ENCODE results near the gene CNNM3.

DNA sequence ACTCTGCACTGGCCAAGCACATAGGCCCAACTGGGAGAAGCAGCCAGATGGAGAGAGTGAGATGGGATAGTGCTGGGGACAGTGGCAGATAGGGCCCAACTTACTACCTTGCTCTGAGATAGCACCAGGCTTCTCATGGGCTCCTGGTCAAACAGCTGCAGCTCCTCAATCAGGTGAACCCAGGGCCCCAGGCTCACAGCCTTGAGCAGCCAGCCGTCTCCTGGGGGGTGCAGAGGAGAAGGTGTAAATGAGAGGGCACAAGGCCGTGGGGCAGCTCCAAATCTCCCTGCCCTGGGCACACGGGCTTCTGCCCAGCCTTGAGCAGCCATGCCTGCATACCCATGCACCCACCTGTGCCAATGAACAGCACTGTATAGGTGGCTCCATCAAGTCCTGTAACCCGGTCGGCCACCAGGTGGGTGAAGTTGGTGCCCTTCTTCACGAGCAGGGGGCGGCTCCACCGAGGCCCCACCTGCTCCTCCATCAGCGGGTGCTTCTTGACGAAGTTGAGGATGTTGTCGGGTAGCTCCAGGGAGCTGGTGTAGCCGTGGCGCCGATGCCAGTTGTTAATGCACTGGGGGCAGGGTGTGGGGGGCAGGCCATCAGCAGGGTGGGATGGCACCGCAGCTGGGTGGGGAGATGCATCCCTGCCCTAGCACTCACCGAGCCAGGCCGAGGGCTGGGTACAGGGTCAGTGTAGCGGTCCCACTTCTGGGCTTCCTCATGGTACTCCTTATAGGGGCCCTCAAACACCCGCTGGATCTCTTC lies 47.7 kb downstream of the CNNM3 start:
- TF ChIP-seq, protein P1, sequence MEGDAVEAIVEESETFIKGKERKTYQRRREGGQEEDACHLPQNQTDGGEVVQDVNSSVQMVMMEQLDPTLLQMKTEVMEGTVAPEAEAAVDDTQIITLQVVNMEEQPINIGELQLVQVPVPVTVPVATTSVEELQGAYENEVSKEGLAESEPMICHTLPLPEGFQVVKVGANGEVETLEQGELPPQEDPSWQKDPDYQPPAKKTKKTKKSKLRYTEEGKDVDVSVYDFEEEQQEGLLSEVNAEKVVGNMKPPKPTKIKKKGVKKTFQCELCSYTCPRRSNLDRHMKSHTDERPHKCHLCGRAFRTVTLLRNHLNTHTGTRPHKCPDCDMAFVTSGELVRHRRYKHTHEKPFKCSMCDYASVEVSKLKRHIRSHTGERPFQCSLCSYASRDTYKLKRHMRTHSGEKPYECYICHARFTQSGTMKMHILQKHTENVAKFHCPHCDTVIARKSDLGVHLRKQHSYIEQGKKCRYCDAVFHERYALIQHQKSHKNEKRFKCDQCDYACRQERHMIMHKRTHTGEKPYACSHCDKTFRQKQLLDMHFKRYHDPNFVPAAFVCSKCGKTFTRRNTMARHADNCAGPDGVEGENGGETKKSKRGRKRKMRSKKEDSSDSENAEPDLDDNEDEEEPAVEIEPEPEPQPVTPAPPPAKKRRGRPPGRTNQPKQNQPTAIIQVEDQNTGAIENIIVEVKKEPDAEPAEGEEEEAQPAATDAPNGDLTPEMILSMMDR (IDR thresholded peaks at IDR 0.05; ENCODE audit: low read depth, low read length), result no peak
- TF ChIP-seq EZH2phosphoT487 (IDR thresholded peaks at IDR 0.05; ENCODE audit: low read depth), result no peak
